Measurements from ENCODE around the gene ZNF438.

Gene ZNF438

DNA sequence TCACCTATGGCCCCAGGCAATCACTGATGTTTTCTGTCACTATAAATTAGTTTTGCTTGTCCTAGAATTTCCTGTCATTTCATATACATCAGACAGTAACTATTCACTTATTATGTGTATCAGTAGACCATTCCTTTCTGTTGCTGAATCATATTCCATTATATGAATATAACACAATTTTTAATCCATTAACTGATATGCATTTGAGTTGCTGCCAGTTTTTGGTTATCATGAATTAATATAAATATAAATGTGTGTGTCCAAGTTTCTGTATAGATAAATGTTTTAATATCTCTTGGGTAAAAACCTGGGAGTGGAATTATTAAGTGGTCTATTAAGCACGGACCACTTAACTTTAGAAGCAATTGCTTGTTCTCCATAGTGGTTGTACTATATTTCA, 143.8 kb downstream of the ZNF438 start:
- TF ChIP-seq CTCF (conservative IDR thresholded peaks at IDR 0.05; ENCODE audit: low read depth, low read length) = no peak
- H3K4me3 ChIP-seq (ENCODE audit: low read length) = no peak overlapping the region
- no peak for DNase-seq (ENCODE audit: low read depth)

DNA sequence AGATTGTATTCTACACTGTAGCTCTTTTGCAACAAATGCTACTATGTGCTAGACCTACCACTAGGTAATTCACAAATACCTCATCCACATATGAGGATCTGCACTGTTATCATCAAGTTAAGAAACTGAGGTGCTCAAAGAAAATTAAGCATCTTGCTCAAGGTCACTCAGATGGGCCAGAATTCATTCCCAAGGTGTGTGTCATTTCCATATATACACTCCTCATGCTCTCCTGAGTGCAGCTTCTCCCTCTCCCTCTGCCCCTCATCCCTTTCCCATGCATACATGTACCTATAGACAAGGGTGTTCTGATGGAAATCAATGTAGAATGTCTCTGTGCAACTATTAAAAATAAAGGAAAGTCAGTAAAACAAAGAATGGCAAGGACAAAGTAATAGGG, 146.2 kb downstream of the ZNF438 start:
- H3K4me3 ChIP-seq (ENCODE audit: low read length) = no peak overlapping the region
- no peak for TF ChIP-seq CTCF (conservative IDR thresholded peaks at IDR 0.05; ENCODE audit: low read depth, low read length)
- DNase-seq (ENCODE audit: low read depth) = no peak

- DNase-seq (ENCODE audit: low read depth) = no peak
- TF ChIP-seq CTCF (conservative IDR thresholded peaks at IDR 0.05; ENCODE audit: low read depth, low read length) = no peak
- no peak overlapping the region for H3K4me3 ChIP-seq (ENCODE audit: low read length)
These were observed 147.9 kb downstream of the ZNF438 start for GRCh38 chr10:30883751-30884150.

GRCh38 chr10:30883116-30883515, 148.5 kb downstream of the ZNF438 start:
- TF ChIP-seq CTCF (conservative IDR thresholded peaks at IDR 0.05; ENCODE audit: low read depth, low read length) = no peak
- H3K4me3 ChIP-seq (ENCODE audit: low read length) = no peak overlapping the region
- DNase-seq (ENCODE audit: low read depth) = no peak

GRCh38 chr10:30882281-30882680, 149.4 kb downstream of the ZNF438 start:
- no peak for TF ChIP-seq CTCF (conservative IDR thresholded peaks at IDR 0.05; ENCODE audit: low read depth, low read length)
- no peak for DNase-seq (ENCODE audit: low read depth)
- no peak overlapping the region for H3K4me3 ChIP-seq (ENCODE audit: low read length)

GRCh38 chr10:30878920-30879319, 152.7 kb downstream of the ZNF438 start:
- TF ChIP-seq CTCF (conservative IDR thresholded peaks at IDR 0.05; ENCODE audit: low read depth, low read length) = no peak
- DNase-seq (ENCODE audit: low read depth) = no peak
- H3K4me3 ChIP-seq (ENCODE audit: low read length) = no peak overlapping the region

DNA sequence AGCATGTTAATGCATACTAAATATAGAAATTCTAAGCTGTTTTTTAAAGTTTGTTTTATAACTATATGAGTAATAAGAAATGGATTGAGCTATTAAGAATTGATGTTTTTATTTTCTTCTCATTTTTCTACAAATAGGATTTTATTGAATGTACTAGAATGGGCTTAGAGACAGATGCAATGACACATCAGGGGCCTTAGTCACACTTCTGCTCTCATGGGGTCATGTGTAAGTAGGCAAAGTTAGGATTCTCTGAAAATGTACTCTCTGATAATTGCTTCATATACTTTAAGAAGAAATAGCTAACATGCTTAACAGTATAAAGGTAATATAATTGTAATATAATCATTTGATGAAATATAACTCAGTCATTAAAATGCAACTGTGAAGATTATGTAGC, 154.6 kb downstream of the ZNF438 start:
- no peak for TF ChIP-seq CTCF (conservative IDR thresholded peaks at IDR 0.05; ENCODE audit: low read depth, low read length)
- DNase-seq (ENCODE audit: low read depth) = no peak
- no peak overlapping the region for H3K4me3 ChIP-seq (ENCODE audit: low read length)
